Ishikawa (cell line): Measurements from ENCODE around the gene PTPRM.

Experiments
- CEBPB ChIP-seq: IDR thresholded peaks from 2 replicates; pipeline ENCODE4 v1.6.1; 2012
- EGR1 ChIP-seq: IDR thresholded peaks from 2 replicates; pipeline ENCODE4 v1.6.1; 2012
- EP300 ChIP-seq: IDR thresholded peaks from 2 replicates; pipeline ENCODE4 v1.6.1; 2012; ENCODE audit warnings: borderline replicate concordance
- FOXM1 ChIP-seq: IDR thresholded peaks from 2 replicates; pipeline ENCODE4 v1.6.1; 2012; ENCODE audit warnings: low read depth, borderline replicate concordance
- NFIC ChIP-seq: IDR thresholded peaks from 2 replicates; pipeline ENCODE4 v1.6.1; 2012
- RAD21 ChIP-seq: IDR thresholded peaks from 2 replicates; pipeline ENCODE4 v1.6.1; 2012; ENCODE audit warnings: low read depth
- TAF1 ChIP-seq: IDR thresholded peaks from 2 replicates; pipeline ENCODE4 v1.6.1; 2012; ENCODE audit warnings: low read depth, mild to moderate bottlenecking
- TCF12 ChIP-seq: IDR thresholded peaks from 2 replicates; pipeline ENCODE4 v1.6.1; 2012; ENCODE audit warnings: low read depth
- YY1 ChIP-seq: IDR thresholded peaks from 2 replicates; pipeline ENCODE4 v1.6.1; 2012; ENCODE audit warnings: low read depth
- ZBTB7A ChIP-seq: IDR thresholded peaks from 2 replicates; pipeline ENCODE4 v1.6.1; 2012; ENCODE audit warnings: low read depth
- TF ChIP-seq, protein P1 (sequence below): IDR thresholded peaks from 2 replicates; pipeline ENCODE4 v1.6.1; 2012
- TF ChIP-seq, protein P2 (sequence below): IDR thresholded peaks from 2 replicates; pipeline ENCODE4 v1.6.1; 2012; ENCODE audit warnings: low read depth, mild to moderate bottlenecking

- no peak for TF ChIP-seq EP300
- no peak for TF ChIP-seq ZBTB7A
- TF ChIP-seq, protein P1, sequence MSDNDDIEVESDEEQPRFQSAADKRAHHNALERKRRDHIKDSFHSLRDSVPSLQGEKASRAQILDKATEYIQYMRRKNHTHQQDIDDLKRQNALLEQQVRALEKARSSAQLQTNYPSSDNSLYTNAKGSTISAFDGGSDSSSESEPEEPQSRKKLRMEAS = no peak
- TF ChIP-seq RAD21 = no peak
- TF ChIP-seq TAF1 = no peak
- TF ChIP-seq, protein P2, sequence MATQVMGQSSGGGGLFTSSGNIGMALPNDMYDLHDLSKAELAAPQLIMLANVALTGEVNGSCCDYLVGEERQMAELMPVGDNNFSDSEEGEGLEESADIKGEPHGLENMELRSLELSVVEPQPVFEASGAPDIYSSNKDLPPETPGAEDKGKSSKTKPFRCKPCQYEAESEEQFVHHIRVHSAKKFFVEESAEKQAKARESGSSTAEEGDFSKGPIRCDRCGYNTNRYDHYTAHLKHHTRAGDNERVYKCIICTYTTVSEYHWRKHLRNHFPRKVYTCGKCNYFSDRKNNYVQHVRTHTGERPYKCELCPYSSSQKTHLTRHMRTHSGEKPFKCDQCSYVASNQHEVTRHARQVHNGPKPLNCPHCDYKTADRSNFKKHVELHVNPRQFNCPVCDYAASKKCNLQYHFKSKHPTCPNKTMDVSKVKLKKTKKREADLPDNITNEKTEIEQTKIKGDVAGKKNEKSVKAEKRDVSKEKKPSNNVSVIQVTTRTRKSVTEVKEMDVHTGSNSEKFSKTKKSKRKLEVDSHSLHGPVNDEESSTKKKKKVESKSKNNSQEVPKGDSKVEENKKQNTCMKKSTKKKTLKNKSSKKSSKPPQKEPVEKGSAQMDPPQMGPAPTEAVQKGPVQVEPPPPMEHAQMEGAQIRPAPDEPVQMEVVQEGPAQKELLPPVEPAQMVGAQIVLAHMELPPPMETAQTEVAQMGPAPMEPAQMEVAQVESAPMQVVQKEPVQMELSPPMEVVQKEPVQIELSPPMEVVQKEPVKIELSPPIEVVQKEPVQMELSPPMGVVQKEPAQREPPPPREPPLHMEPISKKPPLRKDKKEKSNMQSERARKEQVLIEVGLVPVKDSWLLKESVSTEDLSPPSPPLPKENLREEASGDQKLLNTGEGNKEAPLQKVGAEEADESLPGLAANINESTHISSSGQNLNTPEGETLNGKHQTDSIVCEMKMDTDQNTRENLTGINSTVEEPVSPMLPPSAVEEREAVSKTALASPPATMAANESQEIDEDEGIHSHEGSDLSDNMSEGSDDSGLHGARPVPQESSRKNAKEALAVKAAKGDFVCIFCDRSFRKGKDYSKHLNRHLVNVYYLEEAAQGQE = no peak
- no peak for TF ChIP-seq TCF12
- no peak for TF ChIP-seq NFIC
- no peak for TF ChIP-seq YY1
- TF ChIP-seq EGR1 = no peak
- no peak for TF ChIP-seq FOXM1
- TF ChIP-seq CEBPB = no peak
Measured at GRCh38 chr18:7982216-7982615, 415.1 kb downstream of the PTPRM start.
